ENCODE data around the gene UGT1A8.
A peak's percentile ranks its signal among the peaks of the same experiment; 100 is the strongest.
"Not testable (repeated sequence)": the region's sequence is repeated elsewhere in the genome, so short reads cannot be mapped to it uniquely, and the experiment has no call there.

The UGT1A8 gene

DNA sequence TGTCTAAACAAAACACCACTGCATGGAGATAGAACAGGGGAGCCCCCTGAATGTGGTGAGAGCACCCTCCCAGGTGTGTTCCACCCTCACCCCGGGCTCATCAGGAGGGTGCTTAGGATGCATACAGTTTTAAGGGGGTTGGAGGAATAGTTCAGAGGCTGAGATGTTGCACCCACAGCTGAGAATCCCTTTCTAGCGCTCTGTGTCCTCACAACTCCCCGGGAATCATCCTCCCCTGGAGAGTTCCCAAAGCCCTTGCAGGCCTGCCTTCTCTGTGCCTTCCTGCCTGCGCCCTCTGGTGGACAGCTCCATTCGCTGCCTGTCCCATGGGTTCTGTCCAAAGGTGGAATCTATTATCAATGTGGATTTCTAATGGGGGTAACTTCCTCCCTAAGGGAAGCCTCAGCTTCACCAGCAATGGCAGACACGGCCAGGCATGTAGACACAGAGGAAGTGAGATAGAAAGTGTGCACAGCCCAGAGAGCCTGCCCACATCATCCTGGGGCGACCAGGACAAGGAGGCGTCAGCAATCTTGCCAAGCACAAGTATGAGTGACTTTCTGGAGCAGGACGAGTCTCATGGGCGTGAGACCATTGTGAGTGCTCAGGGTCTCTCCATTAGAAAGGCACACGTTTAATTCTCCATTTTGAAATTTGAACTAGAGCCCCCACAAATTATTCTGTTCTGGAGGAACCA lies 94.0 kb downstream of the UGT1A8 start:
- intact Hi-C loops (cut with DNase I): loop anchor here (5.0 kb wide), 1 partner anchor 264 kb away; no protein-coding TSS in a partner anchor
- DNase-seq: peak; percentile 18 to 95 (median 79)

GRCh38 chr2:233712611-233713261 lies 95.3 kb downstream of the UGT1A8 start, which contains the start of gene UGT1A5:
Gene UGT1A5, plus strand, starts transcription at chr2:233712907. Its CDS starts 85 bp downstream, at chr2:233712992.
- intact Hi-C loops (cut with DNase I): loop anchor here (5.0 kb wide), 1 partner anchor 265 kb away; no protein-coding TSS in a partner anchor
- DNase-seq: peak in 1 of 10 donors; percentile 62

DNA sequence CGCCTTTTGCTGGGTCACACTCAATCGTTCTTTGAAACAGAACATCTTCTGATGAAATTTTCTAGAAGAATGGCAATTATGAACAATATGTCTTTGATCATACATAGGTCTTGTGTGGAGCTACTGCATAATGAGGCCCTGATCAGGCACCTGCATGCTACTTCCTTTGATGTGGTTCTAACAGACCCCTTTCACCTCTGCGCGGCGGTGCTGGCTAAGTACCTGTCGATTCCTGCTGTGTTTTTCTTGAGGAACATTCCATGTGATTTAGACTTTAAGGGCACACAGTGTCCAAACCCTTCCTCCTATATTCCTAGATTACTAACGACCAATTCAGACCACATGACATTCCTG lies 95.8 kb downstream of the UGT1A8 start:
- intact Hi-C loops (cut with DNase I): loop anchor here (5.0 kb wide), 1 partner anchor 266 kb away; no protein-coding TSS in a partner anchor
- no peak for DNase-seq

DNA sequence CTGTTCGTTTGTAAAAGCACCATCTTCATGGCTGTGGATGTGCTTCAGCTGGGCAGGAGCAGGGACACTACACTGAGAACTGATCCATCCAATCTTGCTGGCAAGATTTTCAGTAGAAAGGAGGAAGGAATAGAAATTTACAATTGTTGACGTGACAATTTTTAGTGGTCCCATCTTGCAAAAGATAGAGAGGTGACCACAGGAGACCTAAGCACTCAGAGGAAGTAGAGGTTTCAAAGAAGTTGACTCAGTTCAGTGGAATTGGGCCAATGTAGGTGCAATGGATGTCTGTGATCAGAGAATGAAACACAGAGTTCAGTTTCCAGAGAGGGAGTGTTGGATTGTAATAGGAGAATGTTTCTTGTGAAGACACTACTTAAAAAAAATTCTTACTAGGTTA lies 96.7 kb downstream of the UGT1A8 start:
- no peak for DNase-seq
- intact Hi-C loops (cut with DNase I): loop anchor here (5.0 kb wide), 1 partner anchor 267 kb away; no protein-coding TSS in a partner anchor

GRCh38 chr2:233718552-233718951 lies 101.1 kb downstream of the UGT1A8 start, which contains the start of gene UGT1A4:
Gene UGT1A4, plus strand, starts transcription at chr2:233718736. Its CDS starts 85 bp downstream, at chr2:233718821.
- DNase-seq: no peak
- intact Hi-C loops (cut with DNase I): no loop called here

DNA sequence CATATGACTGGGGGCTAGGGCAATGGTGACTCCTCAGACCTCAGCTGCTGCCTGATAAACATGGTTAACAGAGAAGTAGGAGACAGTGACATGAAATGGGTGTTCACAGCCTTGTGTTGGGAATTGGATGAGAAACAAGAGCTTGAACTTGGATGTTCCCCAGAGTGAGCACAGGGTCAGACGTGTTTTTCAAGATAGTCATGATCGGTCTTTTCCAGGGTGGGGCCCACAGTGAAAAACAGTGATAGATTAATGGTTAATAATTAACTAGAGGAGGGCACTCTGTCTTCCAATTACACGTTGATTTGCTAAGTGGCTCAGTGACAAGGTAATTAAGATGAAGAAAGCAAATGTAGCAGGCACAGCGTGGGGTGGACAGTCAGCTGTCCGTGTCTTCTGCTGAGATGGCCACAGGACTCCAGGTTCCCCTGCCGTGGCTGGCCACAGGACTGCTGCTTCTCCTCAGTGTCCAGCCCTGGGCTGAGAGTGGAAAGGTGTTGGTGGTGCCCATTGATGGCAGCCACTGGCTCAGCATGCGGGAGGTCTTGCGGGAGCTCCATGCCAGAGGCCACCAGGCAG lies 111.4 kb downstream of the UGT1A8 start, which contains the start of gene UGT1A3:
UGT1A3 (plus strand) TSS at position 320 of the 579 bp plus-strand sequence; CDS start at position 405, 85 bp downstream.
- intact Hi-C loops (cut with DNase I): no loop called here

DNA sequence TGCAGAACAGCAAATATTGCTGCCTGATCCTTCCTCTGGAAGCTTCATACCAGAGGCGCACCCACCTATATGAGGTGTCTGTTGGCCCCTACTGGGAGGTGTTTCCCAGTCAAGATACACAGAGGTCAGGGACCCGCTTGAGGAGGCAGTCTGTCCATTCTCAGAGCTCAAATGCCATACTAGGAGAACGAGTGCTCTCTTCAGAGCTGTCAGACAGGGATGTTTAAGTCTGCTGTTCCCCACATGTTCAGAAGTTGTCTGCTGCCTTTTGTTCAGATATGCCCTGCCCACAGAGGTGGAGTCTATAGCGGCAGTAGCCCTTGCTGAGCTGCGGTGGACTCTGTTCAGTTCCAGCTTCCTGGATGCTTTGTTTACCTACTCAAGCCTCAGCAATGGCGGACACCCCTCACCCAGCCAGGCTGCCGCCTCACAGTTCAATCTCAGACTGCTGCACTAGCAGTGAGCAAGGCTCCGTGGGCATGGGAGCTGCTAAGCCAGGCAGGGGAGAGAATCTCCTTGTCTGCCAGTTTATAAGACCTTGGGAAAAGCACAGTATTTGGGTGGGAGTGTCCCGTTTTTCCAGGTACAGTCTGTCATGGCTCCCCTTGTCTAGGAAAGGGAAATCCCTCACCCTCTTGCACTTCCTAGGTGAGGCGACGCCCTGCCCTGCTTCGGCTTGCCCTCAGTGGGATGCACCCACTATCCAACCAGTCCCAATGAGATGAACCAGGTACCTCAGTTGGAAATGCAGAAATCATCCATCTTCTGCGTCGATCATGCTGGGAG lies 119.6 kb downstream of the UGT1A8 start:
- intact Hi-C loops (cut with DNase I): not testable (repeated sequence)

More for the DNA sequence above, 111.4 kb downstream of the UGT1A8 start, which contains the start of gene UGT1A3:
- no peak for DNase-seq

DNA sequence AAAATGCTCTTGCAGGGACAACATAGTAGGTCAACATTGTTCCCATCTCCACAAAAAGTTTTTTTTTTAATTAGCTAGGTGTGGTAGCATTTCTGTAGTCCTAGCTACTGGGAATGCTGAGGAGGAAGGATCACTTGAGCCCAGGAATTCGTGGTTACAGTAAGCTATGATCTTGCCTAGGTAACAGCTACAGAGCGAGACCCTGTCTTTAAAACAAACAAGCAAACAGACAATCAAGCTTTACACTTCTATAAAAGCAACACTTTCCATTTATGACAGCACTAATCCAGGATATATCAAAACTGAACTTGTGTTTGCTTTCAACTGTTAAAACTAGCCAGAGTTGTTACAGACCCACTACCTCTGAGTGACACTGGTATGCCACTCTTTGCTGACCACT lies 123.4 kb downstream of the UGT1A8 start:
- intact Hi-C loops (cut with DNase I): no loop called here
- DNase-seq: no peak

More for the DNA sequence above, 119.6 kb downstream of the UGT1A8 start:
- not testable (repeated sequence) for DNase-seq

- peak in 3 of 10 donors; percentile 58 to 74 (median 63) for DNase-seq
- intact Hi-C loops (cut with DNase I): no loop called here
These were observed 126.2 kb downstream of the UGT1A8 start for GRCh38 chr2:233743464-233744259.

- intact Hi-C loops (cut with DNase I): no loop called here
- DNase-seq: no peak
These were observed 127.8 kb downstream of the UGT1A8 start for GRCh38 chr2:233745073-233745755.

- DNase-seq; intact Hi-C loops (cut with DNase I): not testable (repeated sequence)
These were observed 128.4 kb downstream of the UGT1A8 start for GRCh38 chr2:233745838-233746237.

DNA sequence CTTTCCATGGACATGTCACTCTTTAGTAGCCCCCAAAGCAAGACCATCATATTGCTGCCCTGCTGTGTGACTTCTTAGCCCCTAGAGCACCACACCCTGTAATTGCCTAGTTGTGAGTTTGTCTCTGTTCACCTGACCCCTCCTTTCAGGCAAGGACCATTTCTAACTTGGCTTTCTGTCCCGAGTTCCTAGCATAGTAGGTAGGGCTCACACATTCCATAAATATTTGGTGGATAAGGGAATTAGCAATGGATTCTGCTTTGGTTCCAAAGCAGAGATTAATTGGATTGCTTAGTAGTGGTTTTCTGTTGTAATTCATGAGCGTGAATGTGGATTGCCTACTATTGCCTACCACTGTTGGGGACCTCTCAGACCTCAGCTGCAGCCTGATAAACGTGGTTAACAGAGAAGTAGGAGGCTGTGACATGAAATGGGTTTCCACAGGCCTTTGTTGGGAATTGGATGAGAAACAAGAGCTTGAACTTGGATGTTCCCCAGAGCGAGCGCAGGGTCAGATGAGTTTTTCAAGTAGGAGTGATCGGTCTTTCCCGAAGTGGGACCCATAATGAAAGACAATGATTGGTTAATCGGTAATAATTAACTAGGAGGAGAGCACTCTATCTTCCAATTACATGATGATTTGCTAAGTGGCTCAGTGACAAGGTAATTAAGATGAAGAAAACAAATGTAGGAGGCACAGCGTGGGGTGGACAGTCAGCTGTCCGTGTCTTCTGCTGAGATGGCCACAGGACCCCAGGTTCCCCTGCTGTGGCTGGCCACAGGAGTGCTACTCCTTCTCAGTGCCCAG lies 129.2 kb downstream of the UGT1A8 start:
- DNase-seq: no peak
- intact Hi-C loops (cut with DNase I): no loop called here

- no peak for DNase-seq
- intact Hi-C loops (cut with DNase I): no loop called here
These were observed 129.8 kb downstream of the UGT1A8 start for GRCh38 chr2:233747283-233747544.

GRCh38 chr2:233750689-233751088 lies 133.3 kb downstream of the UGT1A8 start:
- DNase-seq; intact Hi-C loops (cut with DNase I): not testable (repeated sequence)

DNA sequence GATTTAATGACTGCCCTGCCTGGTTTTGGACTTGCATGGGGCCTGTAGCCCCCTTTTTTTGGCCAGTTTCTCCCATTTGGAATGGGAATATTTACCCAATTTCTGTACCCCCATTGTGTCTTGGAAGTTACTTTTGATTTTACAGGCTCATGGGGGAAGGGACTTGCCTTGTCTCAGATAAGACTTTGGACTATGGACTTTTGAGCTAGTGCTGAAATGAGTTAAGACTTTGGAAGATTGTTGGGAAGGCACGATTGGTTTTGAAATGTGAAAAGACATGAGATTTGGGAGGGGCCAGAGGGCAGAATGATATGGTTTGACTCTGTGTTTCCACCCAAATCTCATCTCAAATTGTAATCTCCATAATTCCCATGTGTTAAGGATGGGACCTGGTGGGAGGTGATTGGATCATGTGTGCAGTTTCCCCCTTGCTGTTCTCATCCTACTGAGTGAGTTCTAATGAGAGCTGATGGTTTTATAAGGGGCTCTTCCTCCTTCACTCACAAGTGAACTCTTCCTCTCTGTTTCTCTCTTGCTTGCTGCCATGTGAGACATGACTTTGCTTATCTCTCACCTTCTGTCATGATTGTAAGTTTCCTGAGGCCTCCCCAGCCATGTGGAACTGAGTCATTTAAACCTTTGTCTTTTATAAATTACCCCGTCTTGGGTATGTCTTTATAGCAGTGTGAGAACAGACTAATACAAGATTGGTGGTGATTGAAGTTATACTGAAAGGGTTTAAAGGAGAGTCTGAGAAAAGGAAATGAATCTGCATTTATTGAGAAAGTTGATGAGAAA lies 134.0 kb downstream of the UGT1A8 start:
- intact Hi-C loops (cut with DNase I); DNase-seq: not testable (repeated sequence)

DNA sequence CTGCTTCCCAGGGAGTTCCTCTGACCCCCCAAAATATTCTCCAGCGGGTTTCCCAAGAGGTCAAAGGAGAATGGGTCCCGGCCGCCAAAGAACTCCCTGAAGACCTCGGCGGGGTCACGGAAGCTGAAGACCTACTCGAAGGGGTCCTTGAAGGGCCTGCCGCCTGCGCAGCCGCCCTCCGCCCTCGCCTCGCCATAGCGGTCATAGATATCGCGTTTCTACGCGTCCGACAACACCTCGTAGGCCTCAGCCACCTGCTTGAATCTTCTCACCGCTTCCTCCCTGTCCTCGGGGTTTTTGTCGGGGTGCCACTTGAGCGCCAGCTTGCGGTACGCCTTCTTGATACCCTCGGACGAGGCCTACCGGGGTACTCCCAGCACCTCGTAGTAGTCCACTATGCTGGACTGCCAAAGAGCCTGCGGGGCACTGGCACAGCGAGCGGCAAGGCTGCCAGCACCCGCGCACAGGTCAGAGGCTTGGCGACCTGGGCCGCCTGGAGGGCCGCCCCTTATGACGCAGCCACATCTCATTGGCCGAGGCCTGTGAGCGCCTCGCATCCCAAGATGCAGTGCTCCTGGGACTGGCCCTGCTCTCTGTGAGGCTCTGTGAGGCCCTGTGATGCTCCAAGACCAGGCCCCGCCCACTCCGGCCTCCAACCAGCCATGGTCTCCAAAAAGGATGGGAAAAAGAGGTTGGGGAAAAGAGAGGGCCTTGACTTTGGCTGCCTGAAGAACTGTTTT lies 137.6 kb downstream of the UGT1A8 start:
- peak in 1 of 10 donors; percentile 84 for DNase-seq
- intact Hi-C loops (cut with DNase I): no loop called here

Measured in posterior cingulate gyrus (tissue), 11 donors.